ENCODE data around the gene SDHA. TPM values are rescaled to one million over a fixed set of nuclear protein-coding genes. Genes with fewer than 3 reads are reported as not detected.

Gene SDHA
- total and polyA plus RNA-seq, 2 donors from 2014 or later = 135 to 256 TPM

DNA sequence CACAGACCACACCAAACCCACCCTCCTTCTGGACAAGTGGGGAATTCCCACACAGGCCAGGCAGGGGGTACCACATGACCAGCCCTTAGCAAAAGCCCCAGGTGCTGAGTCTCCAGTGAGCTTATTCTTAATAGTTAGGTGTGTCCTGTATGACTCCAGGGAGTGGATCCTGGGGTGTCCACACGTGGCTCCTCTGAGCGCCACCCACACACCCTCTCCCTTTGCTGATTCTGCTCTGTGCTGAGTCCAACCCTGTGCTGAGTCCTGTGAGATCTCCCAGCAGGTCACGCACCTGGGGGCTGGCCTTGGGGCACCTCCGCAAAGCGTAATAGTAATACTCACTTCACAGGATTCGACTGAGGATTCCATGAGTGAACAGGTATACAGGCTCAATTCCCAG is 14.1 kb upstream of the SDHA start:
- no peaks in the 10 kb centered on the region for H3K27me3 ChIP-seq (ENCODE audit: control insufficient read depth, insufficient read depth, low read length)
- no peak overlapping the region for H3K9ac ChIP-seq (ENCODE audit: low read length in 3 of 3)
- no peaks in the 10 kb centered on the region for H3K9me3 ChIP-seq (ENCODE audit: control insufficient read depth in 2 of 3, insufficient read depth in 1 of 3, low read length in 3 of 3)
- intact Hi-C loops (cut with DNase I) = no loop called here
- peaks cover 2 to 14% (median 5%) of the 10 kb centered on the region in 3 donors for H3K36me3 ChIP-seq (ENCODE audit: control insufficient read depth in 2 of 3, insufficient read depth in 3 of 3, low read length in 3 of 3)
- H3K27ac ChIP-seq (ENCODE audit: low read depth in 2 of 2, low read length in 2 of 2) = no peak overlapping the region
- DNase-seq (peak in 1 of 5 donors; percentile 32), FAIRE-seq (no peak)
- no peaks in the 10 kb centered on the region for H3K4me1 ChIP-seq (ENCODE audit: control insufficient read depth in 2 of 3, insufficient read depth in 2 of 3, low read depth in 1 of 3, low read length in 3 of 3)
- TF ChIP-seq, protein P1, sequence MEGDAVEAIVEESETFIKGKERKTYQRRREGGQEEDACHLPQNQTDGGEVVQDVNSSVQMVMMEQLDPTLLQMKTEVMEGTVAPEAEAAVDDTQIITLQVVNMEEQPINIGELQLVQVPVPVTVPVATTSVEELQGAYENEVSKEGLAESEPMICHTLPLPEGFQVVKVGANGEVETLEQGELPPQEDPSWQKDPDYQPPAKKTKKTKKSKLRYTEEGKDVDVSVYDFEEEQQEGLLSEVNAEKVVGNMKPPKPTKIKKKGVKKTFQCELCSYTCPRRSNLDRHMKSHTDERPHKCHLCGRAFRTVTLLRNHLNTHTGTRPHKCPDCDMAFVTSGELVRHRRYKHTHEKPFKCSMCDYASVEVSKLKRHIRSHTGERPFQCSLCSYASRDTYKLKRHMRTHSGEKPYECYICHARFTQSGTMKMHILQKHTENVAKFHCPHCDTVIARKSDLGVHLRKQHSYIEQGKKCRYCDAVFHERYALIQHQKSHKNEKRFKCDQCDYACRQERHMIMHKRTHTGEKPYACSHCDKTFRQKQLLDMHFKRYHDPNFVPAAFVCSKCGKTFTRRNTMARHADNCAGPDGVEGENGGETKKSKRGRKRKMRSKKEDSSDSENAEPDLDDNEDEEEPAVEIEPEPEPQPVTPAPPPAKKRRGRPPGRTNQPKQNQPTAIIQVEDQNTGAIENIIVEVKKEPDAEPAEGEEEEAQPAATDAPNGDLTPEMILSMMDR (IDR thresholded peaks at IDR 0.05; ENCODE audit: borderline replicate concordance, extremely low read depth, insufficient read depth) = no peak
- H3K4me3 ChIP-seq (ENCODE audit: low read length in 3 of 3) = no peak overlapping the region

DNA sequence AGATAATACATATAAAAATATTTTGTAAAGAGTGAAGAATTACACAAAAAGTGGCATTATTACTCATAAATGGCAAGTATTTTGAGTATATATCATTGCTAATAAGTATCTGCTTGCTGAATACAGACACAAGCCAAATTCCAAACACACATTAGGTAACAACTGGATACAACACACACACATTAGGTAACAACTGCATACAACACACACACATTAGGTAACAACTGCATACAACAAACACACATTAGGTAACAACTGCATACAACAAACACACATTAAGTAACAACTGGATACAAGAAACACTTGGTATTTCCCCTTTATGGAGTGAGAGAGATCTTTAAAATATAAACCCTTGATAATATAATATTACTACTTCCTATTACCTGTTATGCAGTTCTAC is 13.7 kb upstream of the SDHA start:
- intact Hi-C loops (cut with DNase I) = no loop called here
- no peak overlapping the region for H3K9ac ChIP-seq (ENCODE audit: low read length in 3 of 3)
- H3K4me3 ChIP-seq (ENCODE audit: low read length in 3 of 3) = no peak overlapping the region
- DNase-seq (no peak), FAIRE-seq (no peak)
- no peaks in the 10 kb centered on the region for H3K9me3 ChIP-seq (ENCODE audit: control insufficient read depth in 2 of 3, insufficient read depth in 1 of 3, low read length in 3 of 3)
- H3K36me3 ChIP-seq (ENCODE audit: control insufficient read depth in 2 of 3, insufficient read depth in 3 of 3, low read length in 3 of 3) = peaks cover 2 to 14% (median 5%) of the 10 kb centered on the region in 3 donors
- TF ChIP-seq, protein P1 (IDR thresholded peaks at IDR 0.05; ENCODE audit: borderline replicate concordance, extremely low read depth, insufficient read depth) = no peak
- H3K4me1 ChIP-seq (ENCODE audit: control insufficient read depth in 2 of 3, insufficient read depth in 2 of 3, low read depth in 1 of 3, low read length in 3 of 3) = no peaks in the 10 kb centered on the region
- H3K27ac ChIP-seq (ENCODE audit: low read depth in 2 of 2, low read length in 2 of 2) = no peak overlapping the region
- H3K27me3 ChIP-seq (ENCODE audit: control insufficient read depth, insufficient read depth, low read length) = no peaks in the 10 kb centered on the region

DNA sequence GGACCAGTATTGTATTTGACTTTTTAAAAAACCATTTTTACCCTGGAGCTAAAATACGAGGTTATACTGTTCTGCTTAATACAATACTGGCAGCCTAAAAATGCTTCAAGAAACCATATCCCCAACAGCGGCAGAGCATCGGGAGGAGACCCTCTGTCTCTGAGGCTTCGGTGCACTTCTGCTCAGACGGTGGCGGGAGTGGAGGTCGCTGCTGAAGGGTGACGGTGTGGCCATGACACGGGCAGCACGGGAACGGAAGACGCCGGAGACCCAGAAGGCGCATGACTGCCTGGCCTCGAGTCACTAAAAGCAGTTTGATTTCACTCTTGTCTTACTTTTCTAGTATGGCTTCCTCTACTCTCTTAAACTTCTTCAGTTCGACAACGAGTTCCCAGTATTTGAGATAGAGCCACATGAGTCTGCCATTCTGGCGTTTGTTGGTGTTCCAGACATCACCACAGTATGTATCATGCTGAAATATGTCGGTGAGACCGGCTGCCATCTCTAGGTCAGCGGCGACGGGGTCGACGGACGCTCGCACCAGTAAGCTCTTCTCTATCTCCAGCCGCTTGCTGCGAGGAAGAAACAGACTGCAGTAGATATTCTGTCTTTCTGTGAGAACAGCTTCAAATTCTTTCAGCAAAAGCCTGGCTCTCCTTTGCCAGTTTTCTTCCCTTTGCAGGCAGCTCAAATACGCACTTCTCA is 13.0 kb upstream of the SDHA start:
- no peaks in the 10 kb centered on the region for H3K27me3 ChIP-seq (ENCODE audit: control insufficient read depth, insufficient read depth, low read length)
- intact Hi-C loops (cut with DNase I) = no loop called here
- H3K36me3 ChIP-seq (ENCODE audit: control insufficient read depth in 2 of 3, insufficient read depth in 3 of 3, low read length in 3 of 3) = peaks cover 2 to 14% (median 5%) of the 10 kb centered on the region in 3 donors
- no peak overlapping the region for H3K9ac ChIP-seq (ENCODE audit: low read length in 3 of 3)
- no peaks in the 10 kb centered on the region for H3K4me1 ChIP-seq (ENCODE audit: control insufficient read depth in 2 of 3, insufficient read depth in 2 of 3, low read depth in 1 of 3, low read length in 3 of 3)
- FAIRE-seq (no peak), DNase-seq (peak in 1 of 5 donors; percentile 44)
- no peaks in the 10 kb centered on the region for H3K9me3 ChIP-seq (ENCODE audit: control insufficient read depth in 2 of 3, insufficient read depth in 1 of 3, low read length in 3 of 3)
- TF ChIP-seq, protein P1 (IDR thresholded peaks at IDR 0.05; ENCODE audit: borderline replicate concordance, extremely low read depth, insufficient read depth) = no peak
- no peak overlapping the region for H3K4me3 ChIP-seq (ENCODE audit: low read length in 3 of 3)
- no peak overlapping the region for H3K27ac ChIP-seq (ENCODE audit: low read depth in 2 of 2, low read length in 2 of 2)
